GM18867 (cell line): Measurements from ENCODE around the gene UBALD2.
"Not testable (repeated sequence)": the region's sequence is repeated elsewhere in the genome, so short reads cannot be mapped to it uniquely, and the experiment has no call there.

ENCODE experiments used
- ATAC-seq: cut with Tn5 transposase; IDR thresholded peaks from one replicate; pipeline ENCODE4 v1.9.1; 2021; ENCODE audit warnings: mild to moderate bottlenecking, moderate library complexity; ENCODE audit not compliant: unreplicated experiment

The UBALD2 gene

DNA sequence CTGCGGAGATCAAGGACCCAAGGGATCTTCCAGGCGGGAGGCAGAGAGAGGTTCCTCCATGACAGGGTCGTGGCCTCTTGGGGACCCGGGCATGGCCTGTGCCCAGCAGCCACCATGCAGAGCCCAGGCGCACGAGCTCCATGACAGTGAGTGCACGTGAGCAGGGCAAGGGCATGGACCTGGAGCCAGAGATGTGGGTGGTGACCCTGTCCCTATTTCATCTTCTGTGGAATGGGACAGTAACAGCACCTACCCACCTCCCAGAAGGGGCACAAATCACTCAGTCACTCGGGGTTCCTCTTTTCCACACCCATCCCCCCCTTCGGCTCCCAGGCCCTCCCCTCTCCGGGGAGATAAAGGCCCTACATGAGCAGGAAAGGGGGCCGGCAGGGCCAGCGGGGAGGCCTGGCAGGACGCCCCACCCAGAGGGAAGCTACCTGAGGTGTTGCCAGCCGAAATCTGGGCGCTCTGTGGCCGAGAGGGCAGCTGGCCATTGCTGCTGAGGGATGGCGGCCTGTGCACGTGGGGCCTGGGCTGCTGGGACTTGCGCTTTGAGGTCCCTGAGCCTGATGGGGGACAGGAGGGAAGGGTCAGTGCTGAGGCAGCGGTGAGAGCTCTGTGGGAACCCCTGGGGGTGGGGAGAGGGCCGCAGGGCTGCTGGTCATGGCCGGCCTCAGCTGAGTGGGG, 10.4 kb downstream of the UBALD2 start:
- ATAC-seq, result no peak

DNA sequence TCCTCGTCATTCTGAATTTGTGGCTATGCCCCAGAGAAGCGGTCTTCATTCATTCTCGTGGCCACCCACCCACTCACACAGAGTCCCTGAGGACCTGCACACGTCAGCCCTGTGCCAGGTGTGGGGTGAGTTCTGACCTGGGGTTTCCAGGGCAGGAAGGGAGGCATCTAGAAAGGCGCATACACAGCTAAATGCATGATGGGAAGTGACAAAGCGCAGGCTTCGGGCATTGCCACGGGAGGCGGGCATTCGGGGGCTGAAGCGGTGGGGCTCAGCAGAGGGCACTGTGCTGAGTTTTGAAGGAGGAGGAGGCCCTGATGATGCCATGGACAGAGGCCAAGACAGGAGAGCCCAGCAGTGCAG, 10.9 kb downstream of the UBALD2 start:
- no peak for ATAC-seq

DNA sequence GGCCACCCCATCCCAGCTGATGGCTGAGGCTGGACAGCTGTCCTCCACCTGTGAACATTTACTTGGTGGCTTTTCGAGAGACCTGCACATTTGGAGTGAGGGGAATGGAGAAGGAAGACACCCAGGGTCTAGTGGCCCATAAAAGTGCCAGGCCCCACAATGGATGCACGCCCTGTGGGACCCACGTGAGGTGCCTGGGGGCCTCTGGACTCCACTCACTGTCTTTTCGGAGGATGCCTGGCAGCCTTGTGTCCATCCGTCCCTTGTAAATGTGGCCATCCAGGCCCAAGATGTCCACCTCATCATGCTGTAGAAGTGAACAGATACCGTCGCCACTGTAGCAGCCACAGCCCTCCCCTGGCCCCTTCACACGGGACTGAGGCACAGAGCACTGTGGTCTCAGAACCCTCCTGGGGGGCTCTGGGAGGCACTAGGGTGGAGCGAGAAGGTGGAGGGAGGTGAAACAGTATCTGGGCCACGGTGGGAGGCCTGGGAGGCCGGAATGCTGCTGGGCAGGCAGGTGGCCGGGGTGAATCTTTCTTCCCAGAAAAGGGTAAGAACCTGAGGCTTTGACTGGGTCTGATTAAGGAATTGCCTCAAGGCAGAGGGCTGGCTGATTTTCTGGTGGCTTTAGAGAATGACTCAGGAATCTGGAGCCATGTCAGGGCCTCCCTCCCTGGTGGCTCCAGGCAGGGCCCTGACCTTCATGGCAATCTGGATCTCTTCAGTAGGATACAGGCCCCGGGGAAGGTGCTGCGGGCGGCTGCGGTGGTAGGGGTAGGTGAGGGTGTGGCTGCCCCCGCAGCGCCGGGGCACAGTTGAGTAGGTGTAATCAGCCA, 11.5 kb downstream of the UBALD2 start:
- ATAC-seq, result no peak

DNA sequence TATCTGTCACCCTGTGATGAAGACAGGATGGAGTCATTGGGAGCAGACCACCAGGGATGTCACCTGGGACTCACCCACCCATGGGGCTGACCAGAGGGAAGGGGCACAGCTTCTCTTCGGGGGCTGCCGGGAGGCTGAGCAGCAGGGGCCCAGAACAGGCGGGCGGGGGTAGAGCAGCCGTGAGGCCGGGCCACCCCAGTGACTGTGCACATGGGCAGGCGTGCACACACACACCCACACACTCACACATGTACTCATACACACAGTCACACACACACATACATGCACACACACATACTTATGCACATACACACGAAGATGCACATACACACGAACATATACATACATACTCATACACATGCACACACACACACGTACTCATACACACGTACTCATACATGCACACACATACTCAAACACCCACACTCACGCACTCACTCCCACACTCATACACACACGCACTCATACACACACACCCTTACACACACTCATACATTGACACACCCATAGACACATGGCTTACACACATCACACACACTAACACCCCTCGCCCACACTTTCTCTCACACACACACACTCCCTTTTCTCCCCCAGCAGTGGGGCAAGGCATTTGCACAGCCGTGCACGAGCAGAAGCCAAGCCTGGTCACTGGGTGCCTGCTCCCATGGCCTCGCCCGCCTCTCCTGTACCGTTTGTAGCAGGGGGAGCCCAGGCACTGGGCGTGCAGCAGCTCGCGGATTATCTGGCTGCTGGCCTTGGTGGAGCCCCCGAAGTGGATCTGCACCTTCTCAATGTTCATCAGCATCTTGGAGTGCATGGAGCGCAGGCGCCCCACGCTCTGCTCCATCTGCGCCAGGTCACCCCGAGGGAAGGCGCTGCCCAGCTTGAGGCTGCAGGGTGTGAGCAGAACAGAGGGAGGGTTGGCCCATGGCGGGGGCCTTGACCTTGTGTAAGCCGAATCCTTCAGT, 12.4 kb downstream of the UBALD2 start:
- no peak for ATAC-seq

DNA sequence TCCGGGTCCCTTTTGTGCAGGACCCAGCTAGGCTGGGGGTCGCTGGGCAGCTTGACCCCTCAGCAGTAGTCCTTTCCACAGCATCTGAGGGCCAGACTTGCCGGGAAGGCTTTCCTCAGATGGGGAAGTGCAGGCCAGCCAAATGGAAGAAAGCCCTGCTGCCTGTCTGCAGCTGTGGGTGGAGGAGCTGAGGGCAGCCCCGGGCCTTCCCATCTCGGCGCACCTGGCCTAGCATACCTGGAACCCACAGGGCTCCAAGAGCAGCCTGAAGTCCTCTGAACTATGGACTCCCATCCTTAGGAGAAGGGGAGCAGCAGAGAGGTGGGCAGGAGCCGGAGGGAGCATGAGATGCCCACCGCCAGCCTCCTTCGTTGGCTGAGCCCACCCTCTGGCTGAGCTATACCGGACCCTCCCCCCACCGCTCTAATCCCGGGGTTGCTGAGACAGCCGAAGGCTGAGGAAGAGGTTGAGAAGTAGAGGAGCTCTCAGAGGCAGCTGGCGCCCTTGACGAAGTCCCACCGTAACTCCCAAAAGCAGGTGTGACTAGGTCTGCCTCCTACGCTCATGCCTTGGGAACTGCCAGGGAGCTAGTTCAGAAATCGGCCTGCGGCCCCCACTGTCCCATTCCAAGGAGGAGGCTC, 13.2 kb downstream of the UBALD2 start:
- ATAC-seq, result no peak

DNA sequence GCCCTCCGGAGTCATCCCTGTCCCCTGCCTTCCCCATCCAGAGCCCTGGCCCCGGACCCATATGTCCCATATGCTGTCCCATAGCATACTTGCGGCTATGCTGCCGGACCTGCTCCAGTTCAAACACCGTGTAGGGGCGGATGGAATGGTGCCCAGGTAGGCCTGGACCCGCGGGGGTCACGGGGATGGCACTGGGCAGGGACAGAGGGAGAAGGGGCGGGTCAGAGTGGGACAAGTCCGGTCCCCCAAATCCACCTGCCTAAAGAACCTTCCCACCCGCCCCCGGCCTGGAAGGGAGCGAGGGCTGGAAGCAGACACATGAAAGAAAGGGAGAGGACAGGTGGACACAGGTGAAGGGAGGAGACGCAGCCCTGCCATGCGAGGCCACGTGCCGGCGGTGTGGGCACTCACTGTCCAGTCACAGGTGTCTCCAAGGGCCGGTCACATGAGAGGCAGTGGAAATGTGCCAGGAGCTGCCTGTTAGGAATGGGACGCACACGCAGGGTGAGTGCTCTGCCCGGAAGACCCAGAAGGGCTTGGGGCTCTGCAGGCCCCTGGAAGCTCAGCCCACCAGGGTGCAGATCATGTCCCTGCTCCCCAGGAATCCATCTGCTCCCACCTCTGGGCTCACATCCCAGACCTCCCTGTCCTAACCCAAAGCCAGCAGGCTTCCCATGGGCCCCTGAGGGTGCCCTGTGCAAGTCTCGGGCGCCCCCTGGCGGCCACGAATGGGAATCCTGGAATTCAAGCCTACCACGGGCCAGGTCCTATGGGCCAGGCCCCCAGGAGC, 14.0 kb downstream of the UBALD2 start:
- no peak for ATAC-seq

DNA sequence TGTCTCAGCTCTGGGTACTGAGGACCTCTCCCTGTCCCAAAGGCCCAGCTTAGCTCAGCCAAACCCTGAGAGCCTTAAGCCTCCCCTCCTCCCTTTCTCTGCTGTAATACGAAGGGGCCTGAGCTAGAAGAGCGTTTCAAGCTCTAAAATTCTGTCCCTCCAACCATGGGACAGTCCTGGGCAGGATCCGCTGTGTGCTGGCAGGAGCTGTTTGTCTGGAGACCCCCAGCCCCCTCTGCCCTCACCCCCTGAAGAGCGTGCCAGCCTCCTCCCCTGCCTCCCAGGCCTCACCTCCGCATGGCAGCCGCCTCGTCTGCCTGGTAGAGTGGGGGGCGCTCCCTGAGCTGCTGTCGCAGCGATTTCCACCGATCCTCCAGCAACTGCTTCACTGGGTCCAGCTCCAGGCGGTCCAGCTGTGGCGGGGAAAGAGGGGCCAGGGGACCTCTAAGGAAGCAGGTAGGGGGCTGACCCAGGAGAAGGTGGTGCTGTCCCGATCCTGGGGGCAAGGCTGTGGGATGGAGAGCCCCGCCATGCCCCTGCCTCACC, 14.7 kb downstream of the UBALD2 start:
- ATAC-seq, result no peak

DNA sequence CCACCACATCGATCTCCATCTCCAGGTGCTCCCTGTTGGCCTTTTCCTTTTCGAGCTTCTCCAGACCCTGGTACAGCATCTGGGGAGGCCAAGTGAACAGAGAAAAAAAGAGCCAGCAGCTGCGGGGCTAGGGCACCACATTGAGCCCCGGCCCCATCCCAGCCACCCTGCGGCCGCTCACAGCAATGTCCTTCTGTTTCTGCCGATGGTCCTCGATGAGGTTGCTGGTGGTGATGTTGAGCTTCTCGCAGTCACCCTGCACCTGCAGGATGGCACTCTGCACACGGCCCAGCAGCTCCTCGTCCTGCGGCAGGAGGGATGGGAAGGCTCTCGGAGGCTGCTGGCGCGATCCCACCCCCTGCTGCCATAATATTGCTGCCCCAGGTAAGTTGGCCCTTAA, 15.5 kb downstream of the UBALD2 start:
- no peak for ATAC-seq

DNA sequence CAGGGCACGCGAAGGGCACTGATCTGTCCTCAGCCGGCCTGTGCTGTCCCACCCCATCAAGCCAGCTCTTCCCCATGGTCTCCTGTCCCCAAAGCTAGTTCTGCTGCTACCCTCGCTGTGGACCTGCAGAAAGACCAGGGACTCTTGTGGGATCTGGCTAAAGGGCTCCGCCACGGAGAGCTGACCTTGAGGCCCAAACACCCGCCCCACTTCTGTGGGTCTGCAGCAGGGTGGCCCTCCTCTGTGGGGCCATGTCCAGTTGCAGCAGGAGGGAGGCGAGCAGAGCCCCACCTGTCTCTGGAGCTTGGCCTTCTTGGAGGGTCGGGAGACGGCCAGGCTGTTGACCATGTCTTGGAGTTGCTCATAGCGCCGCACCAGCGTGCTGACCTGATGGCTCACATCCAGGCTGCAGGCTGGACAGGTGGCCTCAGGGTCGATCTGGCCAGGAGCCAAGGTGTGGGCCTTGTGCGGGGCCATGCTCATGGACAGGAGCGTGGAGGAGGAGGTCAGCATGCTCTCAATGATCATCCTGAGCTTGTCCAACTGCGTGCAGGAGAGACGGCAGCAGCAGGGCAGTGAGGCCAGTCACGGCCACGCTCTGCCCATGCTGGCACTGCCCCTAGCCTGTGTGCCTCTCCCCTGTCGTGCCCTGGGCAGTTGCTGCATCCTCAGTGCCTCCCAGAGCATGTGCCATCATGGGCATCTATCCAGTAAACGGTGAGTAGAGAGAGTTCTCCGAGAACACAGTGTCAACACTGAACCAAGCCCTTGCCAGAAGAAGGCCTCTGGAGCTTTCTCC, 16.6 kb downstream of the UBALD2 start:
- no peak for ATAC-seq

DNA sequence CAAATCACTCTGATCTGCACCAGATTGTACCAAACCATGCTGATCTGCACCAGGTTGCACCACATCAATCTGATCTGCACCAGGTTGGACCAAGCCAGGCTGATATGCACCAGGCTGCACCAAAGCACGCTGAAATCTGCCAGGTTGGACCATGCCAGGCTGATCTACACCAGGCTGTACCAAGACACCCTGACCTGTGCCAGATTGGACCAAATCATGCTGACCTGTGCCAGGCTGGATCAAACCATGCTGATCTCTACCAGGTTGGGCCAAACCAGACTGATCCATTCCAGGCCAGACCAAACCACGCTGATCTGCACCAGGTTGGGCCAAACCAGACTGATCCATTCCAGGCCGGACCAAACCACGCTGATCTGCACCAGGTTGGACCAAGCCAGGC, 27.4 kb downstream of the UBALD2 start:
- no peak for ATAC-seq

DNA sequence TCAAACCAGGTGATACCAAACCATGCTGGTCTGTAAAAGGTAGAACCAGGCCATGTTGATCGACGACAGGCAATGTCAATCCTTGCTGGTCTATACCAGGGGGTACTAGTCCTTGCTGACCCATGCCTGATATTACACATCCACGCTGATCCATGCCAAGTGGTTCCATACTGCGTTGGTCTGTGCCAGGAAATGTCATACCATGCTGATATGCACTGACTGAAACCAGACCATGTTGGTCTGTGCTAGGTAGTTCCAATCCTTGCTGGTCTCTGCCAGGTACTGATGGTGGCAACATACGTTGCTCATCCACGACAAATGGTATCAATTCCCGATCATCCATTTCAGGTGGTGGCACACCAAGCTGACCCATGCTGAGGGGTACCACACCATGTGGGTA, 28.0 kb downstream of the UBALD2 start:
- ATAC-seq, result no peak

DNA sequence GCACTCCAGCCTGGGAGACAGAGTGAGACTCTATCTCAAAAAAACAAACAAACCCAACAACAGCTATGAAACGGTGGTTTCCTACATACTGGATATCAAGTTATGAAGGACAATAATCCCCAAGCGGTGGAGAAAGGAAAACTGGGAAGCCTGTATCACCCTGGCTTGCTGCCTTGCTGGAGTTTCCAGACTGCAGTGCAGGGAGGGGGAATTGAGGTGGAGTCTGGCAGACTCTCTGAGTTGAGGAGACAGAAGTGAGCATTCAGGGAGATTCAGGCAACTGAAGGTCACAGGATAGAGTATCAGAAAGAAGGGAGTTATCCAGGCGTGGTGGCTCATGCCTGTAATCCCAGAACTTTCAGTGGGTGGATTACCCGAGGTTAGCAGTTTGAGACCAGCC, 31.0 kb downstream of the UBALD2 start:
- ATAC-seq, result no peak

DNA sequence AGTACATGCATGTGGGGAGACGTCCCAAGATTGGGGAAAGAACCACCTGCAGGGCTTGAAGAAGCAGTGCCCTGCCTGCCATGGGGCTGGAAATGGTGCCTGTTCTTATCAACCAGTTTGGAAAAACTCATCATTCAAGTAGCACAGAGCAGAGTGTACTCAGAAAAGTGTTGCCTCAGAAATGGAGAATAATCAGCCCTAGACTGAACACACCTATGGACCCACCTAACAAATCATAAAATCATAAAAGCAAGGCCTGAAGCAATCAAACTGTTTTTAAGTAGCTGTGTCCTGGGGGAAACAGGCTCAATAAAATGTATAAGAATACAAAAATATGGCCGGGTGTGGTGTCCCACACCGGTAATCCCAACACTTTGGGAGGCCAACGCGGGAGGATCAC, 31.7 kb downstream of the UBALD2 start:
- ATAC-seq, result no peak

DNA sequence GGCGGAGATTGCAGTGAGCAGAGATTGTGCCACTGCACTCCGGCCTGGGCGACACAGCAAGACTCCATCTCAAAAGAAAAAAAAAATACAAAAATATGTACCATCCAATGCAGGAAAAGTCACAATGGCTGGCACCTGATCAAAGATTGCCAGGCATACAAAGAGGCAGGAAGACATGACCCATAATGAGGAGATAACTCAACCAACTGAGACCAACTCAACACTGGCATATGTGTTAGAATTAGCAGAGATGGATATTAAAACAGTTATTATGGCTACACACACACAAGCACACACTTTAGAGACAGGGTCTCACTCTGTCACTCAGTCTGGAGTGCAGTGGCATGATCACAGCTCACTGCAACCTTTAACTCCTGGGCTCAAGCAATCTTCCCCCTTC, 32.3 kb downstream of the UBALD2 start:
- no peak for ATAC-seq

DNA sequence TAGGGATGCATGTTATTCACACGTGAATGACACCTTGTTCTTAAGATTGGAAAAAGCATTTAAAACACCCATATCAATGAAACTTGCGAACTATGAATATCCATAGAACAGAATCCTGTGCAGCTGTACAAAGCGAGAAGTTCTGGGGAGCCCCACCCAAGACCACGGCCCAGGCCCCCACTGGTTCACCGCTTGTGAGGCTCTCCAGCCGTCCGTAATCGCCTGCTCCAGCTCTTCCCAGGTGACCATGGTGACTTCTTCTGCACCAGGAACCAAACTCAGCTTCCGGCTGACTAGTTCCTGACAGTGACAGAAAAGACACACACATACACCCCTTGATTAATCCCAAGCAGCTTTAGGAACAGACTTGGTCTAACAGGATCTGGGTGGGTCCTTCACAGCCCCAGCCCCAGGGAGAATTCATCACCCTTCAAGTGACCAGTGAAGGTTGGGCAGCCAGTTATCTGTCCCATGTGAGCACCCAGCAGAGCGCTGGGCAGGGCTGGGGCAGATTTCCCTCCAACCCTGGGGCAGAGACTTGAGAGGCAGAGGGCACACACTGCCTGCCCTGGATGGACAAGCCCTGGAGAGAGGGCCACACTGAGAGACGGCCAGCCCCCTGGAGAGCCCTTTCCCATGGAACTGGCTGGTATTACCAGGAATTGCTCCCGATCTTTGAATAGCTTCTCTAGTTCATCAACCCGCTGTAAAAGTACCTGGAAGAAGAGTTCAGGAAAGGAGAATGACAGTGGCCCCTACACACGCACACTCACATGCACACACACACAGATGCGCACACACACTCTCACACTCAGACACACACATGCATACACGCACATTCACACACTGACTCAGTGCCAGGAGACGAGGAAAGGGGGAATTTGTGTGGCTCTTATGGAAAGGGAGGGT, 39.3 kb downstream of the UBALD2 start:
- no peak for ATAC-seq

DNA sequence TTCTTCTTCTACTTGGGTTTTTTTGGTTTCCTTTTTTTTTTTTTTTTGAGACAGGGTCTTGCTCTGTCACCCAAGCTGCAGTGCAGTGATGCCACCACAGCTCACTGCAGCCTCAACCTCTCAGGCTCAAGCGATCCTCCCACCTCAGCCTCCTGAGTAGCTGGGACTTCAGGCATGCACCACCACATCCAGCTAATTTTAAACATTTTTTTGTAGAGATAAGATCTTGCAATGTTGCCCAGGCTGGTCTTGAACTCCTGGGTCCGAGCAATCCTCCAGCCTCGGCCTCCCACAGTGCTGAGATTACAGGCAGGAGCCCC, 39.9 kb downstream of the UBALD2 start:
- not testable (repeated sequence) for ATAC-seq

DNA sequence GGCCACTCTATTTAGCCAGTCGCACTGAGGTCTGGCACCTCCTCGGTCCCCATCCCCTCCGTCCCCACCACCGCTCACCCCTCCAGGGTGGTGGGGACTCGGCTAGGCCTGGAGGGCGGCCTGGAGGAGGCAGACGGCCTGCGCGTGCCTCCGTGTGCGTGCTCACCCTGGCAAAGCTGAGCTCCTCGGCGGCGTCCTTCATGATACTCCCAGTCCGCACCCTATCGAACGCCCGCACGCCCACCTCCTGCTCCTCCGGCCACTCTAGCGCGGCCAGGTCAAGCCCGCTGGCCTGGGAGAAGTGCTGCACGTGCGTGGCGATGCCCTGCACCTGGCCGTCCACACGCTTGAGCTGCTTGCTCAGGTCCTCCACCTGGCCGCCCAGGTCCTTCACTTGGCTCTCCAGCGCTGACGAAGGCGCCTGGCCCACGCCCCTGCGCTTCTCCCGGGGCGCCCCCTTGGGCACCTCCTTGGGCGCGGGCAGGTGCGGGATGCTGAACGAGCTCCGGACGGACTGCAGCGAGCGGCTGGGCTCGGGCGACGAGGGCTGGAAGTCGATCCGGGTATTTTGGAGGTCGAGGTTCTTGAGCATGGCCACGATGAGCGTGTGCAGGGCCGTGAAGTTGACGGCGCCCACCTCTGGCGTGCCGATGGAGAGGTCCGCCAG, 42.3 kb downstream of the UBALD2 start:
- ATAC-seq, result no peak

DNA sequence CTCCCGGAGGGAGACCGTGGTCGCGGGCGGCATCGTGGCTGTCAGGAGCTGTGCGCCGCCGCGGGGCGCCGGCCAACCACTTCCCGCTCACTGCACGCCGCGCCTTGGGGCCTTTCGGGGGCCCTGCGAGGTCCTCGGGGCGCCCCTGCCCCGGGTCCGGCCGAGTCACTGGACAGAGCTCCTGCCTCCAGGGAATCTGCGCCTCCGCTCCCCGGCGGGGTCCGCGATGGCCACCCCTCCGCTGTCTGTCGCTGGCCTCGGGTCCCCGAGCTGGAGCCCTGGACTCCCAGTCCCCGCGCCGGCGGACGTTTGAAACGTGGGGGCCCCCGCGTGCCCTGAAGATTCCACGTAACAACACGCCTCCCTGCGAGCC, 42.8 kb downstream of the UBALD2 start, which contains the start of gene QRICH2:
Gene QRICH2 (minus strand): TSS at position 311 of the 373 bp plus-strand sequence. CDS start 278 bp downstream, at position 33.
- no peak for ATAC-seq
